T-helper 1 cell treated with Interleukin-12 subunit alpha and Interleukin-12 subunit beta and Interleukin-4 antibody, amounts not matched to agents 30 μg/mL and 1 μg/mL, for 36 hours (primary cell): ENCODE results near the gene SGPL1.

Experiments used
- H3K27ac Mint-ChIP-seq: one replicate; pipeline ENCODE4 v1.8.0; 2021; ENCODE audit warnings: mild to moderate bottlenecking, mixed read lengths
- H3K27me3 Mint-ChIP-seq: one replicate; pipeline ENCODE4 v1.8.0; 2021; ENCODE audit warnings: low read depth, mixed read lengths
- H3K36me3 Mint-ChIP-seq: one replicate; pipeline ENCODE4 v1.8.0; 2021; ENCODE audit warnings: low read depth, mixed read lengths
- H3K4me1 Mint-ChIP-seq: one replicate; pipeline ENCODE4 v1.8.0; 2021; ENCODE audit warnings: low read depth, mixed read lengths
- H3K4me3 Mint-ChIP-seq: one replicate; pipeline ENCODE4 v1.8.0; 2021; ENCODE audit warnings: mild to moderate bottlenecking, moderate library complexity, mixed read lengths
- H3K9me3 Mint-ChIP-seq: one replicate; pipeline ENCODE4 v1.8.0; 2021; ENCODE audit warnings: mixed read lengths

Gene SGPL1

GRCh38 chr10:70927189-70927943 is 111.6 kb downstream of the SGPL1 start:
- Mint-ChIP-seq H3K27ac (no peak overlapping the region), H3K27me3 (no peaks in the 10 kb centered on the region), H3K4me3 (no peak overlapping the region), H3K36me3 (no peaks in the 10 kb centered on the region), H3K9me3 (no peaks in the 10 kb centered on the region), H3K4me1 (no peaks in the 10 kb centered on the region)

GRCh38 chr10:70928140-70928539 is 112.4 kb downstream of the SGPL1 start:
- Mint-ChIP-seq H3K36me3 (no peaks in the 10 kb centered on the region), H3K27me3 (no peaks in the 10 kb centered on the region), H3K4me1 (no peaks in the 10 kb centered on the region), H3K9me3 (no peaks in the 10 kb centered on the region), H3K27ac (no peak overlapping the region), H3K4me3 (no peak overlapping the region)

GRCh38 chr10:70930263-70931000 is 114.7 kb downstream of the SGPL1 start:
- H3K4me3 Mint-ChIP-seq = no peak overlapping the region
- H3K27ac Mint-ChIP-seq = no peak overlapping the region
- H3K36me3 Mint-ChIP-seq = no peaks in the 10 kb centered on the region
- no peaks in the 10 kb centered on the region for H3K27me3 Mint-ChIP-seq
- H3K9me3 Mint-ChIP-seq = no peaks in the 10 kb centered on the region
- no peaks in the 10 kb centered on the region for H3K4me1 Mint-ChIP-seq
